ENCODE measurements around the gene NBEAL2.
A peak's percentile ranks its signal among the peaks of the same experiment; 100 is the strongest.

Gene NBEAL2

GRCh38 chr3:47042231-47042791, 62.8 kb downstream of the NBEAL2 start:
- DNase-seq (ENCODE audit: low read depth): no peak

- DNase-seq (ENCODE audit: low read depth): no peak
Measured at GRCh38 chr3:47047069-47047468, 67.6 kb downstream of the NBEAL2 start.

- DNase-seq (ENCODE audit: low read depth): no peak
Measured at GRCh38 chr3:47047673-47048072, 68.2 kb downstream of the NBEAL2 start.

- DNase-seq (ENCODE audit: low read depth): no peak
Measured at GRCh38 chr3:47054412-47054811, 74.9 kb downstream of the NBEAL2 start.

- DNase-seq (ENCODE audit: low read depth): no peak
Measured at GRCh38 chr3:47056705-47057104, 77.2 kb downstream of the NBEAL2 start.

GRCh38 chr3:47057212-47057671, 77.8 kb downstream of the NBEAL2 start:
- peak; percentile 50 for DNase-seq (ENCODE audit: low read depth)

Data from T follicular helper cell (primary cell).